ENCODE measurements around the gene ZNF789. TPM values are rescaled to one million over a fixed set of nuclear protein-coding genes. Genes with fewer than 3 reads are reported as not detected.

Gene ZNF789
- total and polyA plus RNA-seq, 2 experiments from 2014 or later = 9.0 to 13.8 TPM

GRCh38 chr7:99497766-99498545, 25.3 kb downstream of the ZNF789 start:
- H3K36me3 ChIP-seq (ENCODE audit: insufficient read depth) = peaks cover 37% of the 10 kb centered on the region
- peaks cover 53% of the 10 kb centered on the region for H3K79me2 ChIP-seq (replicated peaks; ENCODE audit: insufficient read depth)
- H3K27me3 ChIP-seq (ENCODE audit: insufficient read depth) = no peaks in the 10 kb centered on the region
- peak overlapping the region; percentile 85 for H3K4me3 ChIP-seq
- Mint-ChIP-seq H3K27ac (no peak overlapping the region), H3K36me3 (ENCODE audit: low read depth) (peaks cover 57% of the 10 kb centered on the region), H3K9me3 (peaks cover 36% of the 10 kb centered on the region), H3K4me1 (peaks cover 13% of the 10 kb centered on the region), H3K4me3 (peak overlapping the region; percentile 99), H3K27me3 (ENCODE audit: insufficient read depth, low read depth, poor library complexity) (peaks cover 3% of the 10 kb centered on the region)
- ATAC-seq (no peak), DNase-seq (ENCODE audit: low spot score) (no peak)
- no peaks in the 10 kb centered on the region for H3K9me2 ChIP-seq (ENCODE audit: insufficient read depth)
- TF ChIP-seq EZH2phosphoT487 (IDR thresholded peaks at IDR 0.05; ENCODE audit: unreplicated experiment) (no peak), JUNB (IDR thresholded peaks at IDR 0.05; ENCODE audit: unreplicated experiment) (no peak), CTCF (conservative IDR thresholded peaks at IDR 0.05; ENCODE audit: low read depth in 2 of 2) (no peak), ZNF462 (CRISPR knock-in tag; IDR thresholded peaks at IDR 0.05) (no peak), ZNF331 (CRISPR knock-in tag; IDR thresholded peaks at IDR 0.05; ENCODE audit: low read depth) (no peak), CREB1 (CRISPR knock-in tag; IDR thresholded peaks at IDR 0.05; ENCODE audit: low read depth) (no peak), REST (IDR thresholded peaks at IDR 0.05; ENCODE audit: unreplicated experiment) (no peak), POLR2AphosphoS5 (IDR thresholded peaks at IDR 0.05; ENCODE audit: low read depth) (no peak), ETS1 (IDR thresholded peaks at IDR 0.05) (no peak), ZNF114 (CRISPR knock-in tag; IDR thresholded peaks at IDR 0.05) (no peak), NANOG (IDR thresholded peaks at IDR 0.05; ENCODE audit: borderline replicate concordance) (no peak)
- peak overlapping the region; percentile 94 for H3K4me2 ChIP-seq
- no peak overlapping the region for H2AFZ ChIP-seq
- H3K27ac ChIP-seq (ENCODE audit: low read depth) = no peak overlapping the region
- H3K4me1 ChIP-seq (ENCODE audit: insufficient read depth) = peaks cover 18% of the 10 kb centered on the region; the same call in 1 of the 2 replicates
- H3F3A ChIP-seq (replicated peaks; ENCODE audit: low read depth) = peaks cover 29% of the 10 kb centered on the region
- peaks cover 24% of the 10 kb centered on the region for H4K20me1 ChIP-seq (replicated peaks; ENCODE audit: insufficient read depth)

Measured in GM23338 (cell line).